NCI-H146 (cell line): Measurements from ENCODE around the gene PLOD2.
A peak's percentile ranks its signal among the peaks of the same experiment; 100 is the strongest.

Experiments
- DNase-seq: peaks from one replicate; lab custom pipeline; 2025; lab: John Stamatoyannopoulos, UW

PLOD2 gene

GRCh38 chr3:146100180-146100579 is 60.8 kb downstream of the PLOD2 start:
- DNase-seq: peak; percentile 56

GRCh38 chr3:146099316-146099715 is 61.7 kb downstream of the PLOD2 start:
- no peak for DNase-seq

- DNase-seq: no peak
Measured at GRCh38 chr3:146093896-146094295, 67.1 kb downstream of the PLOD2 start.

- DNase-seq: no peak
Measured at GRCh38 chr3:146092230-146092629, 68.8 kb downstream of the PLOD2 start.

GRCh38 chr3:146091397-146091796 is 69.6 kb downstream of the PLOD2 start:
- no peak for DNase-seq

- no peak for DNase-seq
Measured at GRCh38 chr3:146090521-146090920, 70.5 kb downstream of the PLOD2 start.

GRCh38 chr3:146088840-146089239 is 72.1 kb downstream of the PLOD2 start:
- no peak for DNase-seq

GRCh38 chr3:146087116-146087515 is 73.9 kb downstream of the PLOD2 start:
- DNase-seq: no peak

GRCh38 chr3:146086211-146086610 is 74.8 kb downstream of the PLOD2 start:
- no peak for DNase-seq

GRCh38 chr3:146085678-146086077 is 75.3 kb downstream of the PLOD2 start:
- no peak for DNase-seq

GRCh38 chr3:146080578-146080977 is 80.4 kb downstream of the PLOD2 start:
- peak; percentile 28 for DNase-seq

- DNase-seq: no peak
Measured at GRCh38 chr3:146078031-146078430, 83.0 kb downstream of the PLOD2 start.

GRCh38 chr3:146077181-146077580 is 83.8 kb downstream of the PLOD2 start:
- no peak for DNase-seq

- DNase-seq: no peak
Measured at GRCh38 chr3:146072824-146073223, 88.2 kb downstream of the PLOD2 start.

GRCh38 chr3:146072061-146072460 is 88.9 kb downstream of the PLOD2 start:
- DNase-seq: no peak

- no peak for DNase-seq
Measured at GRCh38 chr3:146071632-146072031, 89.4 kb downstream of the PLOD2 start.

GRCh38 chr3:146067048-146067447 is 93.9 kb downstream of the PLOD2 start:
- no peak for DNase-seq

GRCh38 chr3:146065573-146066006 is 95.4 kb downstream of the PLOD2 start:
- DNase-seq: peak; percentile 76

GRCh38 chr3:146058241-146058640 is 102.7 kb downstream of the PLOD2 start:
- no peak for DNase-seq

GRCh38 chr3:146052791-146053310 is 108.1 kb downstream of the PLOD2 start:
- DNase-seq: no peak

GRCh38 chr3:146052056-146052790 is 108.8 kb downstream of the PLOD2 start:
- no peak for DNase-seq

- DNase-seq: no peak
Measured at GRCh38 chr3:146050691-146051090, 110.3 kb downstream of the PLOD2 start.

GRCh38 chr3:146047485-146047884 is 113.5 kb downstream of the PLOD2 start:
- DNase-seq: no peak

- DNase-seq: no peak
Measured at GRCh38 chr3:146044046-146044445, 116.9 kb downstream of the PLOD2 start.
